Measurements from ENCODE around the gene FRMD4A.
"Not testable (repeated sequence)": the region's sequence is repeated elsewhere in the genome, so short reads cannot be mapped to it uniquely, and the experiment has no call there.

Gene FRMD4A

GRCh38 chr10:14141283-14141682 lies 189.4 kb downstream of the FRMD4A start:
- no peak for FAIRE-seq

GRCh38 chr10:14137391-14137790 lies 193.3 kb downstream of the FRMD4A start:
- FAIRE-seq, result no peak

- not testable (repeated sequence) for FAIRE-seq
These were observed 195.5 kb downstream of the FRMD4A start for GRCh38 chr10:14135196-14135595.

GRCh38 chr10:14134275-14134674 lies 196.4 kb downstream of the FRMD4A start:
- no peak for FAIRE-seq

- no peak for FAIRE-seq
These were observed 199.3 kb downstream of the FRMD4A start for GRCh38 chr10:14131261-14131960.

- no peak for FAIRE-seq
These were observed 201.0 kb downstream of the FRMD4A start for GRCh38 chr10:14129770-14130169.

GRCh38 chr10:14128519-14128918 lies 202.2 kb downstream of the FRMD4A start:
- FAIRE-seq, result no peak

GRCh38 chr10:14126697-14127440 lies 203.9 kb downstream of the FRMD4A start:
- no peak for FAIRE-seq

- FAIRE-seq, result no peak
These were observed 205.2 kb downstream of the FRMD4A start for GRCh38 chr10:14125564-14125963.

GRCh38 chr10:14124941-14125340 lies 205.8 kb downstream of the FRMD4A start:
- FAIRE-seq, result no peak

- no peak for FAIRE-seq
These were observed 207.6 kb downstream of the FRMD4A start for GRCh38 chr10:14123139-14123538.

GRCh38 chr10:14120812-14121211 lies 209.9 kb downstream of the FRMD4A start:
- FAIRE-seq, result no peak

- no peak for FAIRE-seq
These were observed 211.8 kb downstream of the FRMD4A start for GRCh38 chr10:14118953-14119352.

- FAIRE-seq, result no peak
These were observed 213.9 kb downstream of the FRMD4A start for GRCh38 chr10:14116837-14117236.

- no peak for FAIRE-seq
These were observed 214.7 kb downstream of the FRMD4A start for GRCh38 chr10:14116021-14116420.

- FAIRE-seq, result no peak
These were observed 215.9 kb downstream of the FRMD4A start for GRCh38 chr10:14114791-14115190.

- FAIRE-seq, result no peak
These were observed 218.7 kb downstream of the FRMD4A start for GRCh38 chr10:14112056-14112455.

GRCh38 chr10:14111208-14111607 lies 219.5 kb downstream of the FRMD4A start:
- no peak for FAIRE-seq

- no peak for FAIRE-seq
These were observed 223.9 kb downstream of the FRMD4A start for GRCh38 chr10:14106828-14107227.

- FAIRE-seq, result no peak
These were observed 228.7 kb downstream of the FRMD4A start for GRCh38 chr10:14102056-14102455.

GRCh38 chr10:14099885-14100284 lies 230.8 kb downstream of the FRMD4A start:
- no peak for FAIRE-seq

- FAIRE-seq, result peak; percentile 50
These were observed 236.8 kb downstream of the FRMD4A start for GRCh38 chr10:14093730-14094484.

GRCh38 chr10:14092799-14093198 lies 237.9 kb downstream of the FRMD4A start:
- no peak for FAIRE-seq
